Endometrium (tissue), 2 donors: Measurements from ENCODE around the gene RNF151.
A peak's percentile ranks its signal among the peaks of the same experiment; 100 is the strongest.
"Not testable (repeated sequence)": the region's sequence is repeated elsewhere in the genome, so short reads cannot be mapped to it uniquely, and the experiment has no call there.

Experiments used
- FAIRE-seq: peaks from 2 replicates; lab custom pipeline; 2012; peaks lifted over from hg19 to GRCh38; lab: Jason Lieb, UNC
- donor health status: control.
- donor health status: control.

RNF151 gene

GRCh38 chr16:1960665-1961630 lies 5.7 kb upstream of the RNF151 start:
- no peak for FAIRE-seq

DNA sequence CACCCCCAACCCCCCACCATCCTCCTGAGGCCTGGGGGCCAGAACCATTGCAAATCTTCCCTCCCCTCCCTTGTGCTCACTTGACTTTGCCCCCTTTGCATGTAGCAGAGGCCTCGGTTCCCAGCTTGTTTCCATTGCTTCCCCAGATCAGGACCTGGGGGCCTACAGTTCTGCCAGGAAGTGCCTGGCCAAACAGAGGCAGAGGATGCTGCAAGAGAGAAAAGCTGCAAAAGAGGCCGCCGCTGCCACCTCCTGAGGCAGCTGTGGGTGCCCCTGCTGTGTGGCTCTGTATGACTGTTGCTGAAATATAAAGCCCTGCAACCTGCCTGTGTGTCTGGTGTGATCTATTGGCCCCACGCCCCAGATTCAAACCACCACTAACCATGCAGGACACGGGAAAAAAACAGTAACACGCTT lies 5.0 kb upstream of the RNF151 start:
- no peak for FAIRE-seq

- FAIRE-seq: not testable (repeated sequence)
Measured at GRCh38 chr16:1962161-1963153, 4.2 kb upstream of the RNF151 start.

GRCh38 chr16:1963806-1964505 lies 2.7 kb upstream of the RNF151 start:
- FAIRE-seq: no peak

GRCh38 chr16:1964506-1965395 lies 1.9 kb upstream of the RNF151 start, which contains the start of gene RPS2:
Gene RPS2, minus strand, starts transcription at chr16:1964826. Its CDS starts 201 bp downstream, at chr16:1964625.
- peak; percentile 92 for FAIRE-seq

- FAIRE-seq: no peak
Measured at GRCh38 chr16:1965396-1966001, 1.2 kb upstream of the RNF151 start.

GRCh38 chr16:1968146-1968953 lies 1.7 kb downstream of the RNF151 start:
- no peak for FAIRE-seq

DNA sequence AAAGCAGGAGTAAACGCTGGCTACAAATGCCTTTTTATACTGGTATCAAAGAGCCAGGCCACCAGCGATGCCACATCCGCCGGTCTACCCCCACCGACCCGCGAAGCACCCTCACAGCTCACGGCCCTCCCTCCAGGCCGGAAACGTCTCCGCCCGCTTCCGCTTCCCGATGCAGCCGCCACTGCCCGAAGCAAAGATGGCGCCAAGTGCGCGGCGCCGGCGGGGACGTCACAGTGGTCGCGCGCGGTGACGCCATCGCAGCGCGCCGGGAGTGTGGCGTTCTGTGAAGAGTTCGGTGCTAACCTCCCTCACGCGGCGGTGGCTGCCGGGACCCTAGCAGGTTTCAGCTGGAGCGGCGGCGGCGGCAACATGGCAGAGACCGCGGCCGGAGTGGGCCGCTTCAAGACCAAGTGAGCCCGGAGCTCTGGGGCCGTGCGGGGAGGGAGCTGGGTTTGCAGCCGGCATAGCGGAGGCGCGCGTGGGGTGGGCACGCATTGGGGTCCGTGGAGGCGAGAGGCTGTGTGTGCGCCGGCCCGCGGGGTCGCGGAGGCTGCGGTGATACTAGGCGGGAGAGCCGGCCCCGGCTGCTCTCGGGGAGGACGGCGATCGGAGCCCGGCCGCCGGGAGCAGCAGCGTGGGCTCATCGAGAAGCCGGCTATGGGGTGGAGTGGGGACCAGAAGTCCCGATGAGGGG lies 5.3 kb downstream of the RNF151 start, which contains the start of gene TBL3:
TBL3 (plus strand) TSS at position 258 of the 694 bp plus-strand sequence; CDS start at position 370, 112 bp downstream.
- peak; percentile 86 for FAIRE-seq

GRCh38 chr16:1972490-1972877 lies 5.8 kb downstream of the RNF151 start:
- FAIRE-seq: no peak

- no peak for FAIRE-seq
Measured at GRCh38 chr16:1973461-1974156, 7.0 kb downstream of the RNF151 start.

DNA sequence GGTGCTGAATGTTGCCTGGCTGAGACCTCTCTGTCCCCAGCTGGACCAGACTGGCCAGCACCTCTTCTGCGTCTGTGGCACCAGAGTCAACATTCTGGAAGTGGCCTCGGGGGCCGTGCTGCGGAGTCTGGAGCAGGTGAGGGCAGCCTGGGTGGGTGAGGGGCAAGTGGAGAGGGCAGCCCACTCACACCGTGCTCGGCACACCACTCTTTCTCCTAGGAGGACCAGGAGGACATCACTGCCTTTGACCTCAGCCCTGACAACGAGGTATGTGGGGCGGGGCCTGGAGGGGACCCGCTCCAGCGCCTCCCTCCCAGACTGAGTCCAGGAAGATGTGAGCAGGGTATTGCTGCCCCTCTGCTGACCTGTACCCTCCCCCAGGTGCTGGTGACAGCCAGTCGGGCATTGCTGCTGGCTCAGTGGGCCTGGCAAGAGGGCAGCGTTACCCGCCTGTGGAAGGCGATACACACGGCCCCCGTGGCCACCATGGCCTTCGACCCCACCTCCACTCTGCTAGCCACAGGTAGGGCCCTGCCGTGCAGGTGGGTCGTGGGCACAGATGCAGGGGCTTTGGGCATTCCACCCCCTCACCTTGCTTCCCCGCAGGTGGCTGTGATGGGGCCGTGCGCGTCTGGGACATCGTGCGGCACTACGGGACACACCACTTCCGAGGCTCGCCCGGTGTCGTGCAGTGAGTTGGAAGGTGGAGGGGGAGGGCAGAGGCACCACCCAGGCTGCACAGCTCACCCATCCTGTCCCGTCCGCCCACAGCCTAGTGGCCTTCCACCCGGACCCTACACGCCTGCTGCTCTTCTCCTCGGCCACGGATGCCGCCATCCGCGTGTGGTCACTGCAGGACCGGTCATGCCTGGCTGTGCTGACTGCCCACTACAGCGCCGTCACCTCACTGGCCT lies 7.8 kb downstream of the RNF151 start:
- FAIRE-seq: no peak

- FAIRE-seq: no peak
Measured at GRCh38 chr16:1975432-1976215, 9.0 kb downstream of the RNF151 start.

DNA sequence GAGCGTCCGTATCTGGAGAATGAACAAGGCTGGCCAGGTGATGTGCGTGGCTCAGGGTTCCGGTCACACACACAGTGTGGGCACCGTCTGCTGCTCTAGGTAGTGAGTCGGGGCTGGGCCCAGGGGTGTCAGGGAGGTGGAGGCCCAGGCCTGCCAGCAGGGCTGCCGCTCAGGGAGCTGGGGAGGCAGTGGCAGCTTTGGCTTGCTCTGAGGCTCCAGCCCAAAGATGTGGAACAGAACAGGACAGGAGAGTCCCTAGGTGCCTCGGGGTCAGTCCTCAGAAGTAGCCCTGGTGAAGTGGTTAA lies 9.5 kb downstream of the RNF151 start:
- FAIRE-seq: no peak

- no peak for FAIRE-seq
Measured at GRCh38 chr16:1976951-1977874, 10.6 kb downstream of the RNF151 start.

DNA sequence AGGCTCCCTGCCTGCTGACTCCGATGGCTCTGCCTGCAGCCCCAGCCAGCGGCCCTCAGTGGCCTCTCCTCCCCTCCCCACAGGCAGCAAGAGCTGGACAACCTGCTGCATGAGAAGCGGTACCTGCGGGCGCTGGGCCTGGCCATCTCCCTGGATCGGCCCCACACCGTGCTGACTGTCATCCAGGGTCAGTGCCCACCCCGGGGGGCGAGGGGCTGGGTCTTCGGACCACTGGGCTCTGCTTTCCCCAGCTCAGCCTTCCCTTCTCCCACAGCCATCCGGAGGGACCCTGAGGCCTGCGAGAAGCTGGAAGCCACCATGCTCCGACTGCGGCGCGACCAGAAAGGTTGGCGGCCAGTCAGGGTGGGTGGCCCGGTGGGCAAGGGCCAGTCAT lies 11.2 kb downstream of the RNF151 start:
- no peak for FAIRE-seq
